GM23248 (cell line): ENCODE data around the gene FBXL3.

Experiments
- EZH2 ChIP-seq: fragments of 200-600 bp; sonication (generic); IDR thresholded peaks from 2 replicates; pipeline ENCODE4 v1.6.1; 2018; ENCODE audit warnings: antibody characterized with exemption, mild to moderate bottlenecking; ENCODE audit not compliant: insufficient read depth, poor library complexity, severe bottlenecking
- EZH2phosphoT487 ChIP-seq: fragments of 200-600 bp; sonication (generic); IDR thresholded peaks from 2 replicates; pipeline ENCODE4 v1.6.1; 2018; ENCODE audit warnings: antibody characterized with exemption, moderate library complexity, mild to moderate bottlenecking, low read depth; ENCODE audit not compliant: insufficient read depth

DNA sequence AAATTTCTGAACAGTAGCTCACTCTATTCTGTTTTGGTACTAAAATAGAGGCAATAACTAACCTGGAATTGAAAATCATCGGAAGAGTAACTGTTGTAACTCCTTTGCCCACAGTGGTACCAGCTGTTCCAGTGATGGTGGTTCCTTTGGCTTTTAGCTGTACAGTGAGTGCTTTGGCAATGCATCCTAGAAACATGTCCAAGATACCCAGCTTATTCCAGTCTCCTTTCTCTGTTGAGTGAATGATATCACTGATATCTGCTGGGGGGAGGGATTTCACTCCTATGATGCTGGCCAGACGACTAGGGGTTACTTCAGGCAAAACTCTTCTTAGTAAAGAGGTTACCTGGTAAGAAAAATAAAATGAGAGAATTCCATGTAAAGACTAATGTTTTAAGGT is 40.6 kb upstream of the FBXL3 start:
- TF ChIP-seq EZH2 (no peak), EZH2phosphoT487 (no peak)
